Measurements from ENCODE around the gene ZNF346.

ZNF346 gene

GRCh38 chr5:177123789-177124485 is 101.4 kb downstream of the ZNF346 start:
- no peak for TF ChIP-seq CTCF (IDR thresholded peaks at IDR 0.05; ENCODE audit: borderline replicate concordance, insufficient read depth, low read depth, low read length)

GRCh38 chr5:177124486-177124991 is 102.0 kb downstream of the ZNF346 start:
- no peak for TF ChIP-seq CTCF (IDR thresholded peaks at IDR 0.05; ENCODE audit: borderline replicate concordance, insufficient read depth, low read depth, low read length)
- H3K4me3 ChIP-seq (ENCODE audit: low read depth, low read length): no peak overlapping the region

More at GRCh38 chr5:177123789-177124485, 101.4 kb downstream of the ZNF346 start:
- H3K4me3 ChIP-seq (ENCODE audit: low read depth, low read length): no peak overlapping the region

GRCh38 chr5:177126771-177127170 is 104.3 kb downstream of the ZNF346 start:
- no peak overlapping the region for H3K4me3 ChIP-seq (ENCODE audit: low read depth, low read length)
- TF ChIP-seq CTCF (IDR thresholded peaks at IDR 0.05; ENCODE audit: borderline replicate concordance, insufficient read depth, low read depth, low read length): no peak

GRCh38 chr5:177128551-177128981 is 106.1 kb downstream of the ZNF346 start:
- no peak for TF ChIP-seq CTCF (IDR thresholded peaks at IDR 0.05; ENCODE audit: borderline replicate concordance, insufficient read depth, low read depth, low read length)
- H3K4me3 ChIP-seq (ENCODE audit: low read depth, low read length): no peak overlapping the region

GRCh38 chr5:177130211-177131018 is 107.9 kb downstream of the ZNF346 start:
- no peak overlapping the region for H3K4me3 ChIP-seq (ENCODE audit: low read depth, low read length)

More at GRCh38 chr5:177130211-177131018, 107.9 kb downstream of the ZNF346 start:
- TF ChIP-seq CTCF (IDR thresholded peaks at IDR 0.05; ENCODE audit: borderline replicate concordance, insufficient read depth, low read depth, low read length): no peak
